IMR-90 (cell line): Measurements from ENCODE around the gene SH3BP4. TPM values are rescaled to one million over a fixed set of nuclear protein-coding genes. Genes with fewer than 3 reads are reported as not detected.

ENCODE experiments used
- BHLHE40 ChIP-seq: fragments of 150-350 bp; IDR thresholded peaks from 2 replicates; pipeline ENCODE4 v1.6.1; 2016; ENCODE audit warnings: mild to moderate bottlenecking, low read depth, low read length
- CHD1 ChIP-seq: IDR thresholded peaks from 2 replicates; pipeline ENCODE4 v1.6.1; 2012; ENCODE audit warnings: low read depth, low read length, improper control_type of control experiment
- FOS ChIP-seq: fragments of 150-350 bp; IDR thresholded peaks from 2 replicates; pipeline ENCODE4 v1.6.1; 2016; ENCODE audit warnings: low read depth, low read length
- MAZ ChIP-seq: IDR thresholded peaks from 2 replicates; pipeline ENCODE4 v1.6.1; 2012; ENCODE audit warnings: low read depth, mild to moderate bottlenecking, low read length, improper control_type of control experiment, moderate library complexity, borderline replicate concordance
- NFE2L2 ChIP-seq: fragments of 150-350 bp; IDR thresholded peaks from 2 replicates; pipeline ENCODE4 v1.6.1; 2016; ENCODE audit warnings: low read depth, mild to moderate bottlenecking, low read length
- polyA plus RNA-seq, 3 experiments: library from polyadenylated mRNA; depleted of rRNA; stranded (reverse); fragments of >200 nt; gene quantifications; 2 replicates each; pipeline ENCODE4 v1.2.3, GENCODE V29; 2012; ENCODE audit warnings: low replicate concordance in 1 of 3
- total RNA-seq: library from RNA; depleted of rRNA; stranded (reverse); fragments of >200 nt; gene quantifications from 2 replicates; pipeline ENCODE4 v1.2.3, GENCODE V29; 2012

SH3BP4 gene
- total and polyA plus RNA-seq, 2 of the 4 experiments (the other 2 are of a cell fraction), result 104 to 122 TPM

DNA sequence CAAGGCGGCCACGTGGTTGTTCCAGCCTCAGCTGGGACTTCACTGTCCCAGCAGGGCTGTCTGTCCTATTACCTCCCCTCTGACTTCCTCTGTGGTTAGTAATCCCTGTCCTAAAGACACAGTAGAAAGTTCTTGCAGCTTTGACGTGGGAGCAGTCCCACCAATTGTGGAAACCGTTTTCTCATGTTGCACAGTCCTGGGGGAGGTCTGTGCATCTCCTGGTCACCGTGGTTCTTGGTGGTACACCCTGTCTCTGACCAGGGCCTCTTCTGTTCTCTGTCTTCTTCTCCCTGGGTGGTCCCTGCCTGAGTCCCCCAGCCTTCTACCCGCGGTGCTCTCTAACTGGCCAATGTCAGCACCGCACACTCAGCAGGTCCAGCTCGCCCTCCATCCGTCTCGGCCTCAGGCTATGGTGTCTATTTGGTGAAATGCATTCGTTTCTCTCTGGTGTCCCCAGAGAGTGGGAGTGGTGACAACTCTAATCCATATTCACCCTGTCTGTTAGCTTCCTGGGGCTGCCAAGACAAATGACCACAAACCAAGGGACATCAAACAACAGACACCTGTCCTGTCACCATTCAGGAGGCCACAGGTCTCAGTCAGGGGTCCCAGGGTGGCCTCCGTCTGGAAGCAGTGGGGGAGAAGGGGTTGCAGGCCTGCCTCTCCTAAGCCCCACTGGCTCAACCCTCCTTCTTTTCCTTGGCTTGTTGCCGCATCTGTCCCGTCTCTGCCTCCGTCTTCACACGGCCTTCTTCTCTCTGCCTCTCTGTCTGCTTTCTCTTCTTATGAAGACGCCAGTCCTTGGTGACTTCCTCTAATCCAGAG is 99.8 kb downstream of the SH3BP4 start (continued):
- TF ChIP-seq CHD1 (no peak), BHLHE40 (no peak), NFE2L2 (no peak), MAZ (no peak), FOS (no peak)
